DOHH2 (cell line): Measurements from ENCODE around the gene INO80E.

Experiments
- H3F3A ChIP-seq: fragments of 200-600 bp; sonication (generic), shearing (Covaris generic); 2 replicates; pipeline ENCODE4 v1.6.0; 2016; ENCODE audit warnings: antibody characterized with exemption, mild to moderate bottlenecking; ENCODE audit not compliant: control insufficient read depth, insufficient read depth
- H3K27ac ChIP-seq: fragments of 200-600 bp; sonication (generic); 2 replicates; pipeline ENCODE4 v1.5.1; 2014; ENCODE audit warnings: low read depth, mild to moderate bottlenecking, low read length, moderate library complexity
- H3K27me3 ChIP-seq: fragments of 200-600 bp; sonication (generic); 2 replicates; pipeline ENCODE4 v1.6.1; 2014; ENCODE audit warnings: mild to moderate bottlenecking, low read length, mixed read lengths; ENCODE audit not compliant: control insufficient read depth
- H3K36me3 ChIP-seq: fragments of 200-600 bp; sonication (generic); 2 replicates; pipeline ENCODE4 v1.6.1; 2014; ENCODE audit warnings: mild to moderate bottlenecking, low read length, moderate library complexity, mixed read lengths; ENCODE audit not compliant: control insufficient read depth
- H3K4me1 ChIP-seq: fragments of 200-600 bp; sonication (generic); 2 replicates; pipeline ENCODE4 v1.6.1; 2014; ENCODE audit warnings: mild to moderate bottlenecking, low read length, mixed read lengths; ENCODE audit not compliant: control insufficient read depth
- H3K4me2 ChIP-seq: fragments of 200-600 bp; sonication (generic); 2 replicates; pipeline ENCODE4 v1.6.0; 2014; ENCODE audit warnings: mild to moderate bottlenecking, low read length, moderate library complexity
- H3K4me3 ChIP-seq: fragments of 200-600 bp; sonication (generic); 2 replicates; pipeline ENCODE4 v1.5.1; 2014; ENCODE audit warnings: mild to moderate bottlenecking, low read length, mixed read lengths
- H3K79me2 ChIP-seq: fragments of 200-600 bp; sonication (generic); 2 replicates; pipeline ENCODE4 v1.6.1; 2014; ENCODE audit warnings: mild to moderate bottlenecking, low read length, mixed read lengths; ENCODE audit not compliant: control insufficient read depth
- H3K9me2 ChIP-seq: fragments of 200-600 bp; sonication (generic); replicated peaks from 2 replicates; pipeline ENCODE4 v1.6.1; 2014; ENCODE audit warnings: mild to moderate bottlenecking, low read length, mixed read lengths; ENCODE audit not compliant: control insufficient read depth
- H3K9me3 ChIP-seq: fragments of 200-600 bp; sonication (generic); 2 replicates; pipeline ENCODE4 v1.6.1; 2014; ENCODE audit warnings: antibody characterized with exemption, low read length, mixed read lengths; ENCODE audit not compliant: control insufficient read depth, insufficient read depth
- H4K20me1 ChIP-seq: fragments of 200-600 bp; sonication (generic); 2 replicates; pipeline ENCODE4 v1.6.0; 2014; ENCODE audit warnings: low read depth, mild to moderate bottlenecking, antibody characterized with exemption, low read length, moderate library complexity; ENCODE audit not compliant: control insufficient read depth, insufficient read depth
- CTCF ChIP-seq: fragments of 200-600 bp; sonication (generic); IDR thresholded peaks from one replicate; pipeline ENCODE4 v1.5.1; 2014; ENCODE audit warnings: antibody characterized with exemption, mild to moderate bottlenecking, low read depth, low read length; ENCODE audit not compliant: poor library complexity, severe bottlenecking
- EZH2phosphoT487 ChIP-seq: fragments of 200-600 bp; sonication (generic); IDR thresholded peaks from 2 replicates; pipeline ENCODE4 v1.6.1; 2017; ENCODE audit warnings: borderline replicate concordance, mild to moderate bottlenecking, antibody characterized with exemption, low read length, moderate library complexity, mixed read lengths

Gene INO80E

DNA sequence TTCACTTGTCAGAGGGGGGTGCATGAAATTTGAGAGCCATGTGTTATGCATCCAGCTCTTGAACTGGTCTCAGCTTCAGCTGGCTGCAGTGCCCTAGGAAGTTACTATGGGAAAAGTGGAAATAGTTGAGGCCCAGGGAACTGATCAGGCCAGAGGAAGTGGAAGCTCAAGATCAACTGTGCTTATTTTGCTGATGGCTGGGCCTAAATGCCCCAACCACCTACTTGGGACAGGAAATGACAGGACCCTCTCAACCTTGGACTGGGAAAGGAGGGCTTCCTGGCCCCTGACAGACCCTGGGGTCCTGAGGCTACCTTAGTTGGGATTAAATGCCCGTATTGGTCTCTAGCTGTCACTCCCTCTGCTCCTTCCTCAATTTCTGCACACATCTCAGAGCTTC is 23.5 kb upstream of the INO80E start:
- Histone ChIP-seq H3K36me3 (peaks cover 52% of the 10 kb centered on the region), H3K79me2 (peaks cover 38% of the 10 kb centered on the region), H3K4me2 (no peak overlapping the region), H3K27ac (no peak overlapping the region), H3K27me3 (no peaks in the 10 kb centered on the region), H3K9me3 (peaks cover 7% of the 10 kb centered on the region; the same call in 1 of the 2 replicates), H3K4me3 (no peak overlapping the region), H3K4me1 (peaks cover 30% of the 10 kb centered on the region), H4K20me1 (peaks cover 10% of the 10 kb centered on the region), H3K9me2 (no peaks in the 10 kb centered on the region), H3F3A (0 out of 2 replicates have a peak, but pooled peaks cover 6% of the 10 kb centered on the region)
- TF ChIP-seq EZH2phosphoT487 (no peak), CTCF (no peak)

DNA sequence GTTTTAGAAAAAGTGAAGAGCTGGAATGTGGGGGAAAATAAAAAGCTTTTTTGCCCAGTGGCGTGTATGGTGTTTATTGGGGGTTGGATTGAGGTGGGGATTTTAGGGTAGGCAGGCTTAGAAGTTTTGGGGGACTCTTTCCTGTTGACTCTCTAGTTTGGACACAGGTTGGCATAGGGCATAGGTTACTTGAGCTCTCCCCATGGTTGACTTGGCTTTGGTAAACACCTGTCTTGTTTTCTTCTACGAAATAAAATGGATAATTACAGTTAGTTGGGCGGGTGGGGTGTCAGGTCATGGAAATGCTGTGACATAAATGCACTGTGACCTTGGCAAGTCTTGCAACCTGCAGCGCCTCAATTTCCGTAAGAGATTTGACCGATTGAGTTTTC is 23.1 kb upstream of the INO80E start:
- H3K27me3 ChIP-seq = no peaks in the 10 kb centered on the region
- H3K36me3 ChIP-seq = peaks cover 55% of the 10 kb centered on the region
- no peak overlapping the region for H3K4me3 ChIP-seq
- H3K9me2 ChIP-seq = no peaks in the 10 kb centered on the region
- peaks cover 7% of the 10 kb centered on the region; the same call in 1 of the 2 replicates for H3K9me3 ChIP-seq
- 0 out of 2 replicates have a peak, but pooled peaks cover 6% of the 10 kb centered on the region for H3F3A ChIP-seq
- H3K4me2 ChIP-seq = 0 out of 2 replicates have a peak overlapping the region, but pooled peaks have one; percentile 2
- TF ChIP-seq EZH2phosphoT487 (no peak), CTCF (no peak)
- H4K20me1 ChIP-seq = peaks cover 10% of the 10 kb centered on the region
- H3K79me2 ChIP-seq = peaks cover 43% of the 10 kb centered on the region
- H3K27ac ChIP-seq = no peak overlapping the region
- H3K4me1 ChIP-seq = peaks cover 30% of the 10 kb centered on the region

GRCh38 chr16:29973384-29974246 is 22.4 kb upstream of the INO80E start, which contains the start of gene TAOK2:
Gene TAOK2, plus strand, starts transcription at chr16:29973868. Its CDS starts 3,905 bp downstream, at chr16:29977773.
- TF ChIP-seq EZH2phosphoT487 (no peak), CTCF (no peak)
- no peaks in the 10 kb centered on the region for H3K27me3 ChIP-seq
- 0 out of 2 replicates have a peak, but pooled peaks cover 6% of the 10 kb centered on the region for H3F3A ChIP-seq
- peaks cover 10% of the 10 kb centered on the region for H4K20me1 ChIP-seq
- no peaks in the 10 kb centered on the region for H3K9me2 ChIP-seq
- H3K36me3 ChIP-seq = peaks cover 55% of the 10 kb centered on the region
- peaks cover 45% of the 10 kb centered on the region for H3K79me2 ChIP-seq
- H3K4me3 ChIP-seq = peak within 1 kb of the TSS; percentile 99
- peak within 1 kb of the TSS; percentile 97 for H3K4me2 ChIP-seq
- H3K27ac ChIP-seq = peak within 1 kb of the TSS; percentile 65
- peaks cover 7% of the 10 kb centered on the region; the same call in 1 of the 2 replicates for H3K9me3 ChIP-seq
- H3K4me1 ChIP-seq = peaks cover 30% of the 10 kb centered on the region
